Stimulated activated CD8-positive, alpha-beta memory T cell treated with anti-CD3 and anti-CD28 coated beads, Interleukin-7, amount 100 ng/mL, for 4 hours (primary cell): Measurements from ENCODE around the gene TBC1D4.

Source experiments
- DNase-seq, 2 donors: peaks; one replicate each; pipeline ENCODE4 v3.0.0-alpha.2; 2020; ENCODE audit warnings: low read depth in 2 of 2

Gene TBC1D4

GRCh38 chr13:75489502-75490263 is 7.7 kb upstream of the TBC1D4 start:
- no peak for DNase-seq

- no peak for DNase-seq
Observed at GRCh38 chr13:75486146-75487062, 4.4 kb upstream of the TBC1D4 start.

GRCh38 chr13:75485286-75486062 is 3.5 kb upstream of the TBC1D4 start:
- DNase-seq = no peak

GRCh38 chr13:75482820-75483079 is 781 bp upstream of the TBC1D4 start:
- DNase-seq = no peak

GRCh38 chr13:75481176-75482069 is 546 bp downstream of the TBC1D4 start:
- DNase-seq = no peak

- DNase-seq = no peak
Observed at GRCh38 chr13:75480671-75481175, 1.2 kb downstream of the TBC1D4 start.

GRCh38 chr13:75479102-75479740 is 2.7 kb downstream of the TBC1D4 start:
- no peak for DNase-seq

- DNase-seq = no peak
Observed at GRCh38 chr13:75478659-75479058, 3.3 kb downstream of the TBC1D4 start.

GRCh38 chr13:75474956-75475355 is 7.0 kb downstream of the TBC1D4 start:
- DNase-seq = no peak

GRCh38 chr13:75473468-75473867 is 8.5 kb downstream of the TBC1D4 start:
- no peak for DNase-seq

GRCh38 chr13:75470676-75471075 is 11.3 kb downstream of the TBC1D4 start:
- no peak for DNase-seq

GRCh38 chr13:75469047-75469446 is 12.9 kb downstream of the TBC1D4 start:
- no peak for DNase-seq

- DNase-seq = no peak
Observed at GRCh38 chr13:75468602-75469001, 13.4 kb downstream of the TBC1D4 start.

- DNase-seq = no peak
Observed at GRCh38 chr13:75468098-75468497, 13.9 kb downstream of the TBC1D4 start.

- no peak for DNase-seq
Observed at GRCh38 chr13:75467040-75467728, 14.8 kb downstream of the TBC1D4 start.

GRCh38 chr13:75465236-75465635 is 16.7 kb downstream of the TBC1D4 start:
- no peak for DNase-seq

GRCh38 chr13:75461314-75461713 is 20.7 kb downstream of the TBC1D4 start:
- no peak for DNase-seq

GRCh38 chr13:75460644-75461043 is 21.3 kb downstream of the TBC1D4 start:
- DNase-seq = no peak

GRCh38 chr13:75458696-75459422 is 23.1 kb downstream of the TBC1D4 start:
- no peak for DNase-seq
